Muscle layer of colon (tissue), 2 donors: Measurements from ENCODE around the gene NBDY.
"Not testable (repeated sequence)": the region's sequence is repeated elsewhere in the genome, so short reads cannot be mapped to it uniquely, and the experiment has no call there.

Experiments
- H3K27ac ChIP-seq: one replicate; pipeline ENCODE4 v1.7.0; 2013; ENCODE audit warnings: low read depth, mild to moderate bottlenecking, low read length, moderate library complexity
- H3K27me3 ChIP-seq, 2 donors: one replicate each; pipeline ENCODE4 v1.7.0; 2013; ENCODE audit warnings: low read length in 2 of 2, mild to moderate bottlenecking in 2 of 2; ENCODE audit not compliant: insufficient read depth in 2 of 2, control insufficient read depth in 1 of 2
- H3K36me3 ChIP-seq: one replicate; pipeline ENCODE4 v1.7.0; 2013; ENCODE audit warnings: mild to moderate bottlenecking, low read length; ENCODE audit not compliant: insufficient read depth
- H3K4me1 ChIP-seq: one replicate; pipeline ENCODE4 v1.7.0; 2013; ENCODE audit warnings: mild to moderate bottlenecking, low read length; ENCODE audit not compliant: insufficient read depth
- H3K4me3 ChIP-seq, 2 donors: one replicate each; pipeline ENCODE4 v1.7.0; 2013; ENCODE audit warnings: low read length in 2 of 2, low read depth in 1 of 2, mild to moderate bottlenecking in 1 of 2, moderate library complexity in 1 of 2
- H3K9ac ChIP-seq: one replicate; pipeline ENCODE4 v1.7.0; 2013; ENCODE audit warnings: low read length
- H3K9me3 ChIP-seq: one replicate; pipeline ENCODE4 v1.7.0; 2013; ENCODE audit warnings: mild to moderate bottlenecking, low read length
- donor health status: abdominal sarcoma.
- donor health status: Adenocarcinoma of cecum.

NBDY gene

GRCh38 chrX:56765811-56766553 lies 36.9 kb downstream of the NBDY start:
- no peaks in the 10 kb centered on the region for H3K27me3 ChIP-seq
- no peaks in the 10 kb centered on the region for H3K36me3 ChIP-seq
- no peak overlapping the region for H3K9ac ChIP-seq
- no peaks in the 10 kb centered on the region for H3K9me3 ChIP-seq
- no peak overlapping the region for H3K4me3 ChIP-seq
- peaks cover 26% of the 10 kb centered on the region for H3K4me1 ChIP-seq
- no peak overlapping the region for H3K27ac ChIP-seq

- Histone ChIP-seq H3K27me3 (no peaks in the 10 kb centered on the region), H3K27ac (peak overlapping the region; percentile 63), H3K4me3 (peak overlapping the region; percentile 37 to 53), H3K9ac (peak overlapping the region; percentile 16), H3K36me3 (no peaks in the 10 kb centered on the region), H3K9me3 (no peaks in the 10 kb centered on the region), H3K4me1 (peaks cover 26% of the 10 kb centered on the region)
Observed at GRCh38 chrX:56766554-56767347, 37.7 kb downstream of the NBDY start.

GRCh38 chrX:56767348-56768119 lies 38.5 kb downstream of the NBDY start:
- Histone ChIP-seq H3K4me3 (peak overlapping the region; percentile 37 to 53), H3K4me1 (peaks cover 26% of the 10 kb centered on the region), H3K9ac (peak overlapping the region; percentile 16), H3K27ac (peak overlapping the region; percentile 63)
- H3K36me3 ChIP-seq, H3K27me3 ChIP-seq, H3K9me3 ChIP-seq: not testable (repeated sequence)

- not testable (repeated sequence) for H3K9me3 ChIP-seq, H3K9ac ChIP-seq, H3K4me3 ChIP-seq, H3K27me3 ChIP-seq, H3K36me3 ChIP-seq, H3K27ac ChIP-seq
- peaks cover 23% of the 10 kb centered on the region for H3K4me1 ChIP-seq
Observed at GRCh38 chrX:56768120-56768660, 39.1 kb downstream of the NBDY start.

GRCh38 chrX:56772675-56773521 lies 43.9 kb downstream of the NBDY start:
- not testable (repeated sequence) for H3K36me3 ChIP-seq, H3K27me3 ChIP-seq, H3K9ac ChIP-seq, H3K4me1 ChIP-seq, H3K9me3 ChIP-seq, H3K27ac ChIP-seq, H3K4me3 ChIP-seq

GRCh38 chrX:56773522-56774060 lies 44.5 kb downstream of the NBDY start:
- H3K27ac ChIP-seq, H3K4me1 ChIP-seq, H3K36me3 ChIP-seq, H3K4me3 ChIP-seq, H3K27me3 ChIP-seq, H3K9ac ChIP-seq, H3K9me3 ChIP-seq: not testable (repeated sequence)

- not testable (repeated sequence) for H3K9me3 ChIP-seq, H3K36me3 ChIP-seq, H3K27me3 ChIP-seq, H3K9ac ChIP-seq, H3K27ac ChIP-seq, H3K4me3 ChIP-seq
- H3K4me1 ChIP-seq, result peaks cover 14% of the 10 kb centered on the region
Observed at GRCh38 chrX:56778099-56778923, 49.3 kb downstream of the NBDY start.

- H3K4me3 ChIP-seq, H3K9me3 ChIP-seq, H3K27ac ChIP-seq, H3K27me3 ChIP-seq, H3K36me3 ChIP-seq, H3K9ac ChIP-seq: not testable (repeated sequence)
- H3K4me1 ChIP-seq, result peaks cover 18% of the 10 kb centered on the region
Observed at GRCh38 chrX:56778924-56779468, 50.0 kb downstream of the NBDY start.

- H3K9ac ChIP-seq, H3K27me3 ChIP-seq, H3K4me3 ChIP-seq, H3K36me3 ChIP-seq, H3K9me3 ChIP-seq, H3K27ac ChIP-seq: not testable (repeated sequence)
- peaks cover 20% of the 10 kb centered on the region for H3K4me1 ChIP-seq
Observed at GRCh38 chrX:56780681-56781649, 51.9 kb downstream of the NBDY start.
